A673 (cell line): ENCODE data around the gene NEU4. TPM values are rescaled to one million over a fixed set of nuclear protein-coding genes. Genes with fewer than 3 reads are reported as not detected.
"Not testable (repeated sequence)": the region's sequence is repeated elsewhere in the genome, so short reads cannot be mapped to it uniquely, and the experiment has no call there.

Source experiments
- BruUV-seq: library from RNA; stranded (reverse); fragments of 400-500 nt; replicated peaks from 2 replicates; lab custom pipeline; 2021; lab: Mats Ljungman, UMichigan
- CTCF ChIA-PET: fragments of 300-600 bp; sonication (Branson Sonifier 250); formaldehyde crosslinking; loops from one replicate; lab custom pipeline; 2022; ENCODE audit warnings: antibody characterized with exemption; lab: Charles Lee
- POLR2A ChIA-PET: fragments of 300-600 bp; sonication (Branson Sonifier 250); formaldehyde crosslinking; loops from one replicate; lab custom pipeline; 2022; ENCODE audit warnings: antibody characterized with exemption; ENCODE audit not compliant: low non-redundant PET; lab: Charles Lee
- DNase-seq: peaks from one replicate; pipeline ENCODE4 v3.0.0-alpha.2; 2015; ENCODE audit warnings: low spot score
- H3K27ac ChIP-seq: fragments of 200-600 bp; sonication (generic); 2 replicates; pipeline ENCODE4 v1.5.1; 2016; ENCODE audit warnings: mixed run types, low read depth, mild to moderate bottlenecking, mixed read lengths, antibody characterized with exemption, low read length; ENCODE audit not compliant: poor library complexity, severe bottlenecking
- H3K27me3 ChIP-seq: fragments of 200-600 bp; sonication (generic); replicated peaks from 2 replicates; pipeline ENCODE4 v1.6.1; 2017; ENCODE audit warnings: mixed run types, low read depth, mild to moderate bottlenecking, mixed read lengths, antibody characterized with exemption, low read length; ENCODE audit not compliant: insufficient read depth, poor library complexity
- H3K36me3 ChIP-seq: fragments of 200-600 bp; sonication (generic); 2 replicates; pipeline ENCODE4 v1.6.1; 2016; ENCODE audit warnings: mixed run types, mild to moderate bottlenecking, mixed read lengths, antibody characterized with exemption, low read length; ENCODE audit not compliant: insufficient read depth, poor library complexity, severe bottlenecking
- H3K4me1 ChIP-seq: fragments of 200-600 bp; sonication (generic); 2 replicates; pipeline ENCODE4 v1.6.1; 2017; ENCODE audit warnings: mixed run types, mild to moderate bottlenecking, mixed read lengths, antibody characterized with exemption, low read length; ENCODE audit not compliant: insufficient read depth, poor library complexity, severe bottlenecking
- H3K4me3 ChIP-seq: fragments of 200-600 bp; sonication (generic); 2 replicates; pipeline ENCODE4 v1.5.1; 2016; ENCODE audit warnings: low read depth, mixed run types, mild to moderate bottlenecking, mixed read lengths, low read length; ENCODE audit not compliant: poor library complexity, severe bottlenecking
- H3K9me3 ChIP-seq: fragments of 200-600 bp; sonication (generic); 2 replicates; pipeline ENCODE4 v1.6.1; 2016; ENCODE audit warnings: mixed run types, low read depth, mild to moderate bottlenecking, mixed read lengths, antibody characterized with exemption, low read length; ENCODE audit not compliant: poor library complexity, severe bottlenecking
- CTCF ChIP-seq: fragments of 300-800, 200-600 bp; sonication (generic); conservative IDR thresholded peaks from 2 replicates; pipeline ENCODE4 v1.5.1; 2017; ENCODE audit warnings: low read depth, mild to moderate bottlenecking, antibody characterized with exemption, low read length, moderate library complexity, mixed read lengths
- EZH2 ChIP-seq: fragments of 200-600 bp; sonication (generic); IDR thresholded peaks from 2 replicates; pipeline ENCODE4 v1.6.1; 2017; ENCODE audit warnings: borderline replicate concordance, low read depth, mild to moderate bottlenecking, mixed read lengths, antibody characterized with exemption, low read length; ENCODE audit not compliant: poor library complexity, severe bottlenecking
- intact Hi-C: fragments of 100-400 bp; cut with micrococcal nuclease; formaldehyde crosslinking; loops from one replicate; pipeline ENCODE4 v1.10.0; 2022; ENCODE audit not compliant: unreplicated experiment
- total RNA-seq: library from RNA; stranded (reverse); gene quantifications from 2 replicates; pipeline ENCODE4 v1.2.3, GENCODE V29; 2021

Gene NEU4
- total RNA-seq, 1 experiment from 2014 or later: 48.4 TPM

GRCh38 chr2:241788572-241788971, 20.4 kb upstream of the NEU4 start:
- Histone ChIP-seq H3K36me3 (no peaks in the 10 kb centered on the region), H3K9me3 (no peaks in the 10 kb centered on the region), H3K27me3 (no peaks in the 10 kb centered on the region), H3K4me3 (no peak overlapping the region), H3K27ac (no peak overlapping the region), H3K4me1 (no peaks in the 10 kb centered on the region)
- ChIA-PET POLR2A (no interaction called here), CTCF (no interaction called here)
- TF ChIP-seq CTCF (no peak), EZH2 (no peak)
- no TSS peak for BruUV-seq
- no peak for DNase-seq
- intact Hi-C loops: no loop called here

- BruUV-seq, H3K4me3 ChIP-seq, H3K36me3 ChIP-seq, POLR2A ChIA-PET, H3K27me3 ChIP-seq, H3K4me1 ChIP-seq, CTCF ChIA-PET, H3K9me3 ChIP-seq, H3K27ac ChIP-seq, DNase-seq, intact Hi-C loops: not testable (repeated sequence)
Measured at GRCh38 chr2:241791385-241791784, 17.6 kb upstream of the NEU4 start.

GRCh38 chr2:241793385-241793784, 15.6 kb upstream of the NEU4 start:
- no peak overlapping the region for H3K27ac ChIP-seq
- no peak overlapping the region for H3K4me3 ChIP-seq
- no peaks in the 10 kb centered on the region for H3K9me3 ChIP-seq
- no peaks in the 10 kb centered on the region for H3K4me1 ChIP-seq
- intact Hi-C loops: no loop called here
- CTCF ChIA-PET: no interaction called here
- no peak for TF ChIP-seq EZH2
- no peak for TF ChIP-seq CTCF
- DNase-seq: no peak
- POLR2A ChIA-PET: no interaction called here
- no TSS peak for BruUV-seq
- H3K36me3 ChIP-seq: no peaks in the 10 kb centered on the region
- H3K27me3 ChIP-seq: no peaks in the 10 kb centered on the region

- ChIA-PET CTCF (no interaction called here), POLR2A (no interaction called here)
- no peaks in the 10 kb centered on the region for H3K9me3 ChIP-seq
- no peaks in the 10 kb centered on the region for H3K27me3 ChIP-seq
- no peak for DNase-seq
- TF ChIP-seq CTCF (no peak), EZH2 (no peak)
- BruUV-seq: no TSS peak
- H3K4me3 ChIP-seq: no peak overlapping the region
- intact Hi-C loops: no loop called here
- H3K36me3 ChIP-seq: no peaks in the 10 kb centered on the region
- no peak overlapping the region for H3K27ac ChIP-seq
- no peaks in the 10 kb centered on the region for H3K4me1 ChIP-seq
Measured at GRCh38 chr2:241794250-241794823, 14.7 kb upstream of the NEU4 start.
